Neuron (in vitro differentiated cells): ENCODE measurements around the gene FOXG1.

Source experiments
- H2AFZ ChIP-seq: one replicate; pipeline ENCODE4 v1.6.1; 2013; ENCODE audit warnings: low read depth, mild to moderate bottlenecking, inconsistent platforms, low read length, moderate library complexity
- H3K27me3 ChIP-seq: one replicate; pipeline ENCODE4 v1.6.1; 2013; ENCODE audit warnings: low read length; ENCODE audit not compliant: insufficient read depth
- H3K36me3 ChIP-seq: one replicate; pipeline ENCODE4 v1.6.1; 2013; ENCODE audit warnings: low read length; ENCODE audit not compliant: insufficient read depth
- H3K4me1 ChIP-seq: one replicate; pipeline ENCODE4 v1.6.1; 2013; ENCODE audit warnings: low read length; ENCODE audit not compliant: insufficient read depth
- H3K4me3 ChIP-seq: 2 replicates; pipeline ENCODE4 v1.5.1; 2013; ENCODE audit warnings: mild to moderate bottlenecking, low read length, moderate library complexity
- H3K9me3 ChIP-seq: one replicate; pipeline ENCODE4 v1.6.1; 2013; ENCODE audit warnings: low read length

Gene FOXG1

GRCh38 chr14:28765169-28765830 is 1.3 kb upstream of the FOXG1 start:
- no peaks in the 10 kb centered on the region for H3K4me1 ChIP-seq

GRCh38 chr14:28765831-28766468 is 637 bp upstream of the FOXG1 start:
- Histone ChIP-seq H3K36me3 (no peaks in the 10 kb centered on the region), H2AFZ (no peak overlapping the region), H3K4me1 (no peaks in the 10 kb centered on the region), H3K4me3 (peak overlapping the region; percentile 5), H3K9me3 (peaks cover 7% of the 10 kb centered on the region), H3K27me3 (peaks cover 73% of the 10 kb centered on the region)

More at GRCh38 chr14:28765169-28765830, 1.3 kb upstream of the FOXG1 start:
- no peaks in the 10 kb centered on the region for H3K36me3 ChIP-seq
- H3K9me3 ChIP-seq: peaks cover 7% of the 10 kb centered on the region
- peaks cover 77% of the 10 kb centered on the region for H3K27me3 ChIP-seq
- no peak overlapping the region for H2AFZ ChIP-seq
- H3K4me3 ChIP-seq: no peak overlapping the region

- no peak overlapping the region for H3K4me3 ChIP-seq
- peaks cover 63% of the 10 kb centered on the region for H3K27me3 ChIP-seq
- peaks cover 7% of the 10 kb centered on the region for H3K9me3 ChIP-seq
These were observed 654 bp downstream of the FOXG1 start for GRCh38 chr14:28767030-28767852.

GRCh38 chr14:28767853-28768741 is 1.5 kb downstream of the FOXG1 start:
- Histone ChIP-seq H3K9me3 (peaks cover 7% of the 10 kb centered on the region), H3K4me3 (no peak overlapping the region), H3K4me1 (no peaks in the 10 kb centered on the region), H3K27me3 (peaks cover 56% of the 10 kb centered on the region), H2AFZ (no peak overlapping the region), H3K36me3 (no peaks in the 10 kb centered on the region)

More at GRCh38 chr14:28767030-28767852, 654 bp downstream of the FOXG1 start:
- Histone ChIP-seq H3K36me3 (no peaks in the 10 kb centered on the region), H2AFZ (no peak overlapping the region), H3K4me1 (no peaks in the 10 kb centered on the region)

- Histone ChIP-seq H2AFZ (no peak overlapping the region), H3K36me3 (no peaks in the 10 kb centered on the region), H3K4me1 (no peaks in the 10 kb centered on the region), H3K9me3 (peaks cover 7% of the 10 kb centered on the region), H3K27me3 (peaks cover 60% of the 10 kb centered on the region), H3K4me3 (no peak overlapping the region)
These were observed 2.8 kb downstream of the FOXG1 start for GRCh38 chr14:28769276-28769880.

GRCh38 chr14:28770061-28770460 is 3.5 kb downstream of the FOXG1 start:
- Histone ChIP-seq H3K27me3 (peaks cover 59% of the 10 kb centered on the region), H3K4me3 (no peak overlapping the region)

GRCh38 chr14:28770630-28771029 is 4.0 kb downstream of the FOXG1 start:
- no peaks in the 10 kb centered on the region for H3K36me3 ChIP-seq
- H3K4me3 ChIP-seq: no peak overlapping the region
- no peak overlapping the region for H2AFZ ChIP-seq
- peaks cover 7% of the 10 kb centered on the region for H3K9me3 ChIP-seq
- H3K27me3 ChIP-seq: peaks cover 59% of the 10 kb centered on the region
- no peaks in the 10 kb centered on the region for H3K4me1 ChIP-seq

More at GRCh38 chr14:28770061-28770460, 3.5 kb downstream of the FOXG1 start:
- H3K4me1 ChIP-seq: no peaks in the 10 kb centered on the region
- H3K9me3 ChIP-seq: peaks cover 7% of the 10 kb centered on the region
- no peaks in the 10 kb centered on the region for H3K36me3 ChIP-seq
- no peak overlapping the region for H2AFZ ChIP-seq

GRCh38 chr14:28771168-28771567 is 4.6 kb downstream of the FOXG1 start:
- Histone ChIP-seq H2AFZ (no peak overlapping the region), H3K36me3 (no peaks in the 10 kb centered on the region), H3K4me3 (no peak overlapping the region), H3K4me1 (no peaks in the 10 kb centered on the region), H3K9me3 (peaks cover 7% of the 10 kb centered on the region), H3K27me3 (peaks cover 57% of the 10 kb centered on the region)

- Histone ChIP-seq H3K36me3 (no peaks in the 10 kb centered on the region), H2AFZ (no peak overlapping the region), H3K4me3 (no peak overlapping the region), H3K9me3 (peaks cover 7% of the 10 kb centered on the region), H3K27me3 (peaks cover 57% of the 10 kb centered on the region), H3K4me1 (no peaks in the 10 kb centered on the region)
These were observed 6.0 kb downstream of the FOXG1 start for GRCh38 chr14:28772613-28773012.

GRCh38 chr14:28773176-28773575 is 6.6 kb downstream of the FOXG1 start:
- H2AFZ ChIP-seq: no peak overlapping the region
- H3K27me3 ChIP-seq: peaks cover 56% of the 10 kb centered on the region
- no peak overlapping the region for H3K4me3 ChIP-seq
- H3K36me3 ChIP-seq: no peaks in the 10 kb centered on the region
- no peaks in the 10 kb centered on the region for H3K4me1 ChIP-seq
- H3K9me3 ChIP-seq: peaks cover 3% of the 10 kb centered on the region

- H3K27me3 ChIP-seq: peaks cover 51% of the 10 kb centered on the region
- H3K36me3 ChIP-seq: no peaks in the 10 kb centered on the region
- H3K9me3 ChIP-seq: no peaks in the 10 kb centered on the region
- H3K4me1 ChIP-seq: no peaks in the 10 kb centered on the region
- no peak overlapping the region for H3K4me3 ChIP-seq
- no peak overlapping the region for H2AFZ ChIP-seq
These were observed 7.5 kb downstream of the FOXG1 start for GRCh38 chr14:28773861-28774691.
